HEK293 (cell line): ENCODE data around the gene RAB6D.
"Not testable (repeated sequence)": the region's sequence is repeated elsewhere in the genome, so short reads cannot be mapped to it uniquely, and the experiment has no call there.

ENCODE experiments used
- CTCF ChIA-PET: fragments of 350-600 bp; formaldehyde crosslinking; extraction: SDS; loops from one replicate; lab custom pipeline; 2021; ENCODE audit warnings: antibody characterized with exemption; lab: Yijun Ruan, JAX
- POLR2A ChIA-PET: fragments of 300-600 bp; formaldehyde crosslinking; extraction: SDS; loops from one replicate; lab custom pipeline; 2020; ENCODE audit warnings: antibody characterized with exemption, inconsistent platforms; lab: Yijun Ruan, JAX
- H3K27ac ChIP-seq: fragments of 200-500 bp; sonication (Bioruptor generic); 2 replicates; pipeline ENCODE4 v1.5.1; 2014; ENCODE audit warnings: low read depth, low read length, control low read depth, inconsistent platforms; ENCODE audit errors: extremely low read depth
- H3K36me3 ChIP-seq, 2 experiments: fragments of 200-500 bp in 1 of 2; sonication (Bioruptor generic) in 1 of 2; 1 replicate in 1 of 2; 2 replicates in 1 of 2; pipeline ENCODE4 v1.5.1; 2014 to 2017; ENCODE audit warnings: inconsistent platforms in 2 of 2, low read length in 2 of 2; ENCODE audit not compliant: control insufficient read depth in 2 of 2, insufficient read depth in 1 of 2
- H3K4me1 ChIP-seq: fragments of 200-500 bp; sonication (Bioruptor generic); 2 replicates; pipeline ENCODE4 v1.5.1; 2014; ENCODE audit warnings: mild to moderate bottlenecking, low read length, inconsistent platforms; ENCODE audit not compliant: control insufficient read depth, insufficient read depth
- H3K4me3 ChIP-seq: 2 replicates; pipeline ENCODE4 v1.5.1; 2011; ENCODE audit warnings: low read depth, mild to moderate bottlenecking, control low read depth, low read length, moderate library complexity
- H3K9me3 ChIP-seq: fragments of 200-500 bp; sonication (Bioruptor generic); 2 replicates; pipeline ENCODE4 v1.5.1; 2014; ENCODE audit warnings: low read depth, low read length, inconsistent platforms; ENCODE audit not compliant: control insufficient read depth, insufficient read depth
- YY1 ChIP-seq: fragments of 450-650 bp; formaldehyde crosslinking; IDR thresholded peaks from 2 replicates; pipeline ENCODE4 v1.5.1; 2018; ENCODE audit warnings: missing biosample characterization, missing genetic modification characterization
- YY2 ChIP-seq: fragments of 450-650 bp; formaldehyde crosslinking; IDR thresholded peaks from 2 replicates; pipeline ENCODE4 v1.5.1; 2016; ENCODE audit warnings: missing biosample characterization, missing genetic modification characterization
- ZNF48 ChIP-seq: fragments of 450-650 bp; formaldehyde crosslinking; IDR thresholded peaks from 2 replicates; pipeline ENCODE4 v1.5.1; 2016; ENCODE audit warnings: missing biosample characterization, missing genetic modification characterization
- ZNF514 ChIP-seq: fragments of 450-650 bp; formaldehyde crosslinking; IDR thresholded peaks from 2 replicates; pipeline ENCODE4 v1.5.1; 2016; ENCODE audit warnings: missing biosample characterization, missing genetic modification characterization
- ZNF548 ChIP-seq: fragments of 450-650 bp; formaldehyde crosslinking; IDR thresholded peaks from 2 replicates; pipeline ENCODE4 v1.5.1; 2016; ENCODE audit warnings: missing biosample characterization, missing genetic modification characterization
- ZNF596 ChIP-seq: fragments of 450-650 bp; IDR thresholded peaks from 2 replicates; pipeline ENCODE4 v1.5.0; 2018; ENCODE audit warnings: missing biosample characterization, mild to moderate bottlenecking, missing genetic modification characterization, moderate library complexity
- ZNF600 ChIP-seq: fragments of 450-650 bp; formaldehyde crosslinking; IDR thresholded peaks from 2 replicates; pipeline ENCODE4 v1.5.1; 2016; ENCODE audit warnings: missing biosample characterization, missing genetic modification characterization
- ZNF792 ChIP-seq: fragments of 450-650 bp; formaldehyde crosslinking; IDR thresholded peaks from 2 replicates; pipeline ENCODE4 v1.5.1; 2016; ENCODE audit warnings: missing biosample characterization, missing genetic modification characterization
- TF ChIP-seq, protein P1 (sequence below): fragments of 450-650 bp; formaldehyde crosslinking; IDR thresholded peaks from 2 replicates; pipeline ENCODE4 v1.5.1; 2017; ENCODE audit warnings: missing biosample characterization, missing genetic modification characterization
- TF ChIP-seq, protein P2 (sequence below): fragments of 450-650 bp; formaldehyde crosslinking; IDR thresholded peaks from 2 replicates; pipeline ENCODE4 v1.5.1; 2016; ENCODE audit warnings: missing biosample characterization, missing genetic modification characterization
- TF ChIP-seq, protein P3 (sequence below): fragments of 450-650 bp; formaldehyde crosslinking; IDR thresholded peaks from 2 replicates; pipeline ENCODE4 v1.5.1; 2016; ENCODE audit warnings: missing biosample characterization, missing genetic modification characterization
- TF ChIP-seq, protein P4 (sequence below): fragments of 450-650 bp; formaldehyde crosslinking; IDR thresholded peaks from 2 replicates; pipeline ENCODE4 v1.5.1; 2017; ENCODE audit warnings: missing biosample characterization, missing genetic modification characterization

Gene RAB6D

DNA sequence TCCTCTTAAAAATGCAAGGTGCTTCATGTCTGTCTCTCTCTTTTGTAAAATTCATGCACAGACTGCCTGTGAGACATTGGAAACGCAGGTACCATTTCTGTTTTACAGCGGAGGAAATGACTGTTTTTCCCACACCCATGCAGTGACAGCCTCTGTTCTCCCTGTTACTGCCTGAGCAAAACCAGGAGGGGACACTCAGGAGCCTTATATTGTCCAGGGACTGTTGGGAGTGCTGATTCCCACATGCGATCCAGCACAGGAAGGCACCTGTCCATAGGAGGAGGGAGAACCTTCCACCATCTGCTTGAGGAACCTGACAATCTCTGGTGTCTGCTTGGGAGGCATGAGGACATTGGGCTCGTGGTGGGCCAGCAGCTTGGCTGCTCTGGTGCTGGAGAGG, 36.9 kb upstream of the RAB6D start:
- no peaks in the 10 kb centered on the region for H3K9me3 ChIP-seq
- H3K27ac ChIP-seq = no peak overlapping the region
- CTCF ChIA-PET = no interaction called here
- no peaks in the 10 kb centered on the region for H3K4me1 ChIP-seq
- POLR2A ChIA-PET = no interaction called here
- no peaks in the 10 kb centered on the region for H3K36me3 ChIP-seq
- TF ChIP-seq, protein P1, sequence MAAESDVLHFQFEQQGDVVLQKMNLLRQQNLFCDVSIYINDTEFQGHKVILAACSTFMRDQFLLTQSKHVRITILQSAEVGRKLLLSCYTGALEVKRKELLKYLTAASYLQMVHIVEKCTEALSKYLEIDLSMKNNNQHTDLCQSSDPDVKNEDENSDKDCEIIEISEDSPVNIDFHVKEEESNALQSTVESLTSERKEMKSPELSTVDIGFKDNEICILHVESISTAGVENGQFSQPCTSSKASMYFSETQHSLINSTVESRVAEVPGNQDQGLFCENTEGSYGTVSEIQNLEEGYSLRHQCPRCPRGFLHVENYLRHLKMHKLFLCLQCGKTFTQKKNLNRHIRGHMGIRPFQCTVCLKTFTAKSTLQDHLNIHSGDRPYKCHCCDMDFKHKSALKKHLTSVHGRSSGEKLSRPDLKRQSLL (tag by site-specific recombination) = no peak
- TF ChIP-seq, protein P2, sequence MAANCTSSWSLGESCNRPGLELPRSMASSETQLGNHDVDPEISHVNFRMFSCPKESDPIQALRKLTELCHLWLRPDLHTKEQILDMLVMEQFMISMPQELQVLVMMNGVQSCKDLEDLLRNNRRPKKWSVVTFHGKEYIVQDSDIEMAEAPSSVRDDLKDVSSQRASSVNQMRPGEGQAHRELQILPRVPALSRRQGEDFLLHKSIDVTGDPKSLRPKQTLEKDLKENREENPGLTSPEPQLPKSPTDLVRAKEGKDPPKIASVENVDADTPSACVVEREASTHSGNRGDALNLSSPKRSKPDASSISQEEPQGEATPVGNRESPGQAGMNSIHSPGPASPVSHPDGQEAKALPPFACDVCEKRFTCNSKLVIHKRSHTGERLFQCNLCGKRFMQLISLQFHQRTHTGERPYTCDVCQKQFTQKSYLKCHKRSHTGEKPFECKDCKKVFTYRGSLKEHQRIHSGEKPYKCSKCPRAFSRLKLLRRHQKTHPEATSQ (tag by site-specific recombination) = no peak
- TF ChIP-seq ZNF548 (tag by site-specific recombination) (no peak), ZNF600 (tag by site-specific recombination) (no peak), YY2 (tag by site-specific recombination) (no peak), YY1 (tag by site-specific recombination) (no peak), ZNF514 (no peak), ZNF792 (tag by site-specific recombination) (no peak), ZNF596 (tag by site-specific recombination) (no peak), ZNF48 (tag by site-specific recombination) (no peak)
- TF ChIP-seq, protein P3, sequence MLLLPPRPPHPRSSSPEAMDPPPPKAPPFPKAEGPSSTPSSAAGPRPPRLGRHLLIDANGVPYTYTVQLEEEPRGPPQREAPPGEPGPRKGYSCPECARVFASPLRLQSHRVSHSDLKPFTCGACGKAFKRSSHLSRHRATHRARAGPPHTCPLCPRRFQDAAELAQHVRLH (tag by site-specific recombination) = no peak
- TF ChIP-seq, protein P4, sequence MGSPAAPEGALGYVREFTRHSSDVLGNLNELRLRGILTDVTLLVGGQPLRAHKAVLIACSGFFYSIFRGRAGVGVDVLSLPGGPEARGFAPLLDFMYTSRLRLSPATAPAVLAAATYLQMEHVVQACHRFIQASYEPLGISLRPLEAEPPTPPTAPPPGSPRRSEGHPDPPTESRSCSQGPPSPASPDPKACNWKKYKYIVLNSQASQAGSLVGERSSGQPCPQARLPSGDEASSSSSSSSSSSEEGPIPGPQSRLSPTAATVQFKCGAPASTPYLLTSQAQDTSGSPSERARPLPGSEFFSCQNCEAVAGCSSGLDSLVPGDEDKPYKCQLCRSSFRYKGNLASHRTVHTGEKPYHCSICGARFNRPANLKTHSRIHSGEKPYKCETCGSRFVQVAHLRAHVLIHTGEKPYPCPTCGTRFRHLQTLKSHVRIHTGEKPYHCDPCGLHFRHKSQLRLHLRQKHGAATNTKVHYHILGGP (tag by site-specific recombination) = no peak
- TF ChIP-seq, all 188 proteins: peak for 0
- no peak overlapping the region for H3K4me3 ChIP-seq

DNA sequence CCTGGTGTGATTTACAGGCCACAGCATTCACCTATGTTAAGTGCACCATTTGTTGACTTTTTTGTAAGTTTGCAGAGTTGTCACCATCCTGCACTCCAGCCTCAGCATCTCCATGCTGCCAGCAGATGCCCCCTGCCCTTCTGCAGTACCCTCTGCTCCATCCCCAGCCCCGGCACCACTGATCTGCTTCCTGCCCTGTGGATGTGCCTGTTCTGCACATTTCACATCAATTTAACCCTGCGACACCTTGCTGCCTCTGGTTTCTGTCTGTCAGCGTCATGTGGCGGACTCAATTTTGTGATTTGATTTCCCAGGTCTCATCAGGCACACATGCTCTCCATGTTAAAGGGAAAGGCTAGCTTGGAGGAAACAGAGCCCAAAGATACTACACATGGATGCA, 36.5 kb upstream of the RAB6D start:
- H3K4me1 ChIP-seq, POLR2A ChIA-PET, H3K36me3 ChIP-seq, H3K4me3 ChIP-seq, CTCF ChIA-PET, H3K9me3 ChIP-seq, H3K27ac ChIP-seq: not testable (repeated sequence)

DNA sequence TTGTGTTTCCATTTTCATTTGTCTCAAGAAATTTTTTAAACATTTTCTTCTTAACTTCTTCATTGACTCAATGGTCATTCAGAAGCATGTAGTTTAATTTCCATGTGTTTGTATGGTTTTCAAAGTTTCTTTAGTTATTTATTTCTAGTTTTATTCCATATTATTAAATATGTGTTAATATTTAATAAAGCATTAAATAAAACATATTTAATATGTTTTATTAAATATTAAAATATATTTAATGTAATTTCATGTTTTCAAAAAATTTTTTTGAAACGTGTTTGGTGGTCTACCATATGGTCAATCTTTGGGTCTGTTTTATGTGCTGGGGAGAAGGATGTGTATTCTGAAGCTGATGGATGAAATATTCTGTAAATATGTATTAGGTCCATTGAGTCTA, 32.2 kb upstream of the RAB6D start:
- H3K9me3 ChIP-seq, H3K36me3 ChIP-seq, H3K4me3 ChIP-seq, H3K4me1 ChIP-seq, CTCF ChIA-PET, POLR2A ChIA-PET, H3K27ac ChIP-seq: not testable (repeated sequence)

DNA sequence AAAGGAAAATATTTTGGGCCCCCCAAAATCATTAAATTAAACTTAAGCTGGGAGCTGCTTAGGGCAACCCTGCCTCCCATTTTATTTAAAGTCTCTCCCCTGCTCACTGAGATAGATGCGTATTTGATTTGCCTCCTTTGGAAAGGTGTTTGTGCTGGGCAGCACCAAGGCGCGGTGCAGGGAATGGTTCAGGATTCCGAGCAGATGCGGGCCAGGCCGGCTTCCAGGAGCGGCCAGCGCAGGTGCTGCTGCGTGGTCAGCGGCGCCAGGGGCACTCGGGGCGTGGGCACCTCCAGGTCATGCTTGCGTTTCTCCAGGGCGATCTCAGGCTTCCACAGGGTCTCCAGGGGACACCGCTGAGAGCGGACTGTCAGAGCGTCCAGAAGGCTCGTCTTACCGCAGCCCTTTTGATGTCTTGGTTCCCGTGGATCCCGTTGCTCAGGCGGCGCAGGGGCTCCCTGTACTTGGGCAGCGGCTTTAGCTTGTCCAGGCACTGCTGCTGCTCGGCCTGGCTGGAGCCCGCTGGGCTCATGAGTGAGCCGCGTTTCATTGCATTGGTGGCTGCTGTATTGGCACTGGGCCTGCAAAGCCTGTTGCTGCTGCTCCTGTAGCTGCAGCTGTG, 31.2 kb upstream of the RAB6D start:
- H3K4me3 ChIP-seq, CTCF ChIA-PET, H3K27ac ChIP-seq, H3K9me3 ChIP-seq, H3K4me1 ChIP-seq, POLR2A ChIA-PET, H3K36me3 ChIP-seq: not testable (repeated sequence)
